WTC11 (cell line): ENCODE data around the gene ZNF787. TPM values are rescaled to one million over a fixed set of nuclear protein-coding genes. Genes with fewer than 3 reads are reported as not detected.
A peak's percentile ranks its signal among the peaks of the same experiment; 100 is the strongest.

Experiments
- ATAC-seq: fragments of 200-7000 bp; cut with Tn5 transposase; 2 replicates; pipeline ENCODE4 v1.10.0; 2021; ENCODE audit warnings: mild to moderate bottlenecking, moderate library complexity
- CTCF ChIA-PET: fragments of 300-600 bp; sonication (Branson Sonifier 250); formaldehyde crosslinking; loops from one replicate; lab custom pipeline; 2021; ENCODE audit warnings: antibody characterized with exemption; lab: Charles Lee
- POLR2A ChIA-PET: fragments of 350-600 bp; sonication (Branson Sonifier 250); formaldehyde crosslinking; loops from one replicate; lab custom pipeline; 2021; ENCODE audit warnings: antibody characterized with exemption; lab: Charles Lee
- DNase-seq: peaks from one replicate; pipeline ENCODE4 v3.0.0; 2021; ENCODE audit warnings: low spot score
- H3K27ac Mint-ChIP-seq: 2 replicates; pipeline ENCODE4 v1.8.0; 2021; ENCODE audit warnings: mixed read lengths
- H3K27me3 Mint-ChIP-seq: 2 replicates; pipeline ENCODE4 v1.8.0; 2021; ENCODE audit warnings: low read depth, mild to moderate bottlenecking, moderate library complexity, mixed read lengths
- H3K36me3 Mint-ChIP-seq: 2 replicates; pipeline ENCODE4 v1.8.0; 2021; ENCODE audit warnings: mixed read lengths
- H3K4me1 Mint-ChIP-seq: 2 replicates; pipeline ENCODE4 v1.8.0; 2022; ENCODE audit warnings: mixed read lengths
- H3K4me3 Mint-ChIP-seq: 2 replicates; pipeline ENCODE4 v1.8.0; 2021; ENCODE audit warnings: mild to moderate bottlenecking, moderate library complexity, mixed read lengths
- H3K9me3 Mint-ChIP-seq: 2 replicates; pipeline ENCODE4 v1.8.0; 2021; ENCODE audit warnings: mixed read lengths
- ELF4 ChIP-seq: sonication (generic); formaldehyde crosslinking; IDR thresholded peaks from 2 replicates; pipeline ENCODE4 v1.8.1; 2022; ENCODE audit warnings: low read depth, mild to moderate bottlenecking, moderate library complexity, missing genetic modification reagents
- EMX1 ChIP-seq: fragments of 250-450 bp; sonication (Bioruptor Pico); IDR thresholded peaks from 2 replicates; pipeline ENCODE4 v1.8.0; 2021; ENCODE audit warnings: mild to moderate bottlenecking
- ESRRA ChIP-seq: sonication (generic); formaldehyde crosslinking; IDR thresholded peaks from 2 replicates; pipeline ENCODE4 v1.8.1; 2022; ENCODE audit warnings: mild to moderate bottlenecking, missing genetic modification reagents, borderline replicate concordance
- HMGXB4 ChIP-seq: sonication (generic); formaldehyde crosslinking; IDR thresholded peaks from 2 replicates; pipeline ENCODE4 v1.8.1; 2023; ENCODE audit warnings: mild to moderate bottlenecking, moderate library complexity, missing genetic modification reagents
- IRF2 ChIP-seq: sonication (generic); formaldehyde crosslinking; IDR thresholded peaks from 2 replicates; pipeline ENCODE4 v1.8.0; 2022; ENCODE audit warnings: low read depth, missing genetic modification reagents, borderline replicate concordance
- MYBL2 ChIP-seq: sonication (generic); formaldehyde crosslinking; IDR thresholded peaks from 2 replicates; pipeline ENCODE4 v1.8.1; 2023; ENCODE audit warnings: mild to moderate bottlenecking, moderate library complexity, missing genetic modification reagents
- NFYB ChIP-seq: sonication (generic); formaldehyde crosslinking; conservative IDR thresholded peaks from 2 replicates; pipeline ENCODE4 v1.8.0; 2022; ENCODE audit warnings: low read depth, missing genetic modification reagents
- NR3C1 ChIP-seq: sonication (generic); formaldehyde crosslinking; conservative IDR thresholded peaks from 2 replicates; pipeline ENCODE4 v1.8.1; 2023; ENCODE audit warnings: low read depth, mild to moderate bottlenecking, missing genetic modification reagents
- PRDM15 ChIP-seq: sonication (generic); formaldehyde crosslinking; IDR thresholded peaks from 2 replicates; pipeline ENCODE4 v1.8.0; 2022; ENCODE audit warnings: missing genetic modification reagents
- STAT6 ChIP-seq: sonication (generic); formaldehyde crosslinking; conservative IDR thresholded peaks from 2 replicates; pipeline ENCODE4 v1.8.1; 2023; ENCODE audit warnings: mild to moderate bottlenecking, low read depth, missing genetic modification reagents, moderate library complexity
- ZNF263 ChIP-seq: sonication (generic); formaldehyde crosslinking; IDR thresholded peaks from 2 replicates; pipeline ENCODE4 v1.8.1; 2022; ENCODE audit warnings: low read depth, mild to moderate bottlenecking, moderate library complexity, missing genetic modification reagents
- ZNF396 ChIP-seq: fragments of 250-450 bp; sonication (Bioruptor Pico); IDR thresholded peaks from 2 replicates; pipeline ENCODE4 v1.8.0; 2021; ENCODE audit warnings: mild to moderate bottlenecking, moderate library complexity, borderline replicate concordance
- ZNF512 ChIP-seq: sonication (generic); formaldehyde crosslinking; IDR thresholded peaks from 2 replicates; pipeline ENCODE4 v1.8.1; 2022; ENCODE audit warnings: missing genetic modification reagents, borderline replicate concordance
- total RNA-seq: library from RNA; stranded (reverse); gene quantifications from 3 replicates; pipeline ENCODE4 v1.2.3, GENCODE V29; 2021

The ZNF787 gene
- total RNA-seq, 1 experiment from 2014 or later: 62.9 TPM

GRCh38 chr19:56092685-56093631, 28.1 kb downstream of the ZNF787 start:
- peaks cover 4% of the 10 kb centered on the region; the same call in 1 of the 2 replicates for H3K9me3 Mint-ChIP-seq
- peaks cover 36% of the 10 kb centered on the region for H3K36me3 Mint-ChIP-seq
- H3K27me3 Mint-ChIP-seq: no peaks in the 10 kb centered on the region
- H3K27ac Mint-ChIP-seq: peak overlapping the region; percentile 45
- CTCF ChIA-PET: no interaction called here
- POLR2A ChIA-PET: no interaction called here
- TF ChIP-seq PRDM15 (CRISPR knock-in tag) (no peak), EMX1 (CRISPR knock-in tag) (no peak), ELF4 (CRISPR knock-in tag) (no peak), ZNF512 (no peak), STAT6 (CRISPR knock-in tag) (no peak), ESRRA (CRISPR knock-in tag) (no peak), NFYB (CRISPR knock-in tag) (no peak), ZNF396 (CRISPR knock-in tag) (no peak), HMGXB4 (CRISPR knock-in tag) (no peak), IRF2 (no peak), ZNF263 (no peak), NR3C1 (CRISPR knock-in tag) (no peak), MYBL2 (no peak)
- no peak overlapping the region for H3K4me3 Mint-ChIP-seq
- ATAC-seq: no peak
- peaks cover 12% of the 10 kb centered on the region for H3K4me1 Mint-ChIP-seq
- no peak for DNase-seq
